Uterus (tissue), 4 donors: ENCODE measurements around the gene PDGFRB. TPM values are rescaled to one million over a fixed set of nuclear protein-coding genes. Genes with fewer than 3 reads are reported as not detected.

ENCODE experiments used
- DNase-seq, 2 donors: peaks; one replicate each; pipeline ENCODE4 v3.0.0-alpha.2; 2019 to 2020
- H3K27ac ChIP-seq, 2 donors: fragments of 200-600 bp; sonication (generic); 1 replicate in 1 of 2; 2 replicates in 1 of 2; pipeline ENCODE4 v1.5.1; 2016 to 2018
- H3K27me3 ChIP-seq, 2 donors: fragments of 200-600 bp; sonication (generic); one replicate each; pipeline ENCODE4 v1.5.1; 2018 to 2019; ENCODE audit warnings: control low read depth in 1 of 2
- H3K36me3 ChIP-seq, 2 donors: fragments of 200-600 bp; sonication (generic); one replicate each; pipeline ENCODE4 v1.5.1; 2019; ENCODE audit warnings: control low read depth in 1 of 2
- H3K4me1 ChIP-seq, 2 donors: fragments of 200-600 bp; sonication (generic); one replicate each; pipeline ENCODE4 v1.5.1; 2018 to 2019; ENCODE audit warnings: control low read depth in 1 of 2
- H3K4me3 ChIP-seq, 2 donors: fragments of 200-600 bp; sonication (generic); 1 replicate in 1 of 2; 2 replicates in 1 of 2; pipeline ENCODE4 v1.5.1; 2018 to 2019; ENCODE audit warnings: mild to moderate bottlenecking in 1 of 2
- H3K9me3 ChIP-seq, 2 donors: fragments of 200-600 bp; sonication (generic); one replicate each; pipeline ENCODE4 v1.5.1; 2019; ENCODE audit warnings: control low read depth in 1 of 2
- CTCF ChIP-seq, 4 experiments: fragments of 200-600 bp in 2 of 4; fragments of 450-650 bp in 2 of 4; sonication (generic) in 2 of 4; IDR thresholded peaks; one replicate each; pipeline ENCODE4 v1.5.1; 2016 to 2019; ENCODE audit warnings: antibody characterized with exemption in 4 of 4, mild to moderate bottlenecking in 2 of 4, moderate library complexity in 1 of 4
- POLR2A ChIP-seq, 2 donors: fragments of 450-650 bp; IDR thresholded peaks; one replicate each; pipeline ENCODE4 v1.6.1; 2016; ENCODE audit warnings: antibody characterized with exemption in 2 of 2, mild to moderate bottlenecking in 1 of 2, moderate library complexity in 1 of 2
- intact Hi-C: fragments of 100-400 bp; cut with DNase I; formaldehyde crosslinking; loops from one replicate; pipeline ENCODE4 v1.15.1; 2023; ENCODE audit warnings: low total_unique reads
- total RNA-seq, 4 donors: library from RNA; depleted of rRNA in 3 of 4; stranded (reverse); fragments of >200 nt in 3 of 4; gene quantifications; one replicate each; pipeline versions ENCODE4 v1.1.0 to v1.2.4, GENCODE V29; 2014 to 2023
- donor health status: DM: yes; HTN: yes; CAD: no.

PDGFRB gene
- total RNA-seq, 4 donors from 2014 or later = 60.2 to 378 (median 235) TPM

- intact Hi-C loops = loop anchor here (10.0 kb wide), 1 partner anchor 54 kb away; no protein-coding TSS in a partner anchor
Observed at GRCh38 chr5:150108711-150109514, 46.7 kb downstream of the PDGFRB start.

GRCh38 chr5:150107909-150108447, 47.7 kb downstream of the PDGFRB start:
- no peaks in the 10 kb centered on the region for H3K9me3 ChIP-seq
- H3K27me3 ChIP-seq = no peaks in the 10 kb centered on the region
- no peaks in the 10 kb centered on the region for H3K4me1 ChIP-seq
- H3K4me3 ChIP-seq = no peak overlapping the region
- DNase-seq = no peak
- no peaks in the 10 kb centered on the region for H3K36me3 ChIP-seq
- intact Hi-C loops = loop anchor here (10.0 kb wide), 1 partner anchor 53 kb away; no protein-coding TSS in a partner anchor
- TF ChIP-seq CTCF (IDR thresholded peaks at IDR 0.05) (no peak), POLR2A (IDR thresholded peaks at IDR 0.05) (no peak)
- H3K27ac ChIP-seq = no peak overlapping the region

More at GRCh38 chr5:150108711-150109514, 46.7 kb downstream of the PDGFRB start:
- Histone ChIP-seq H3K27me3 (no peaks in the 10 kb centered on the region), H3K4me3 (no peak overlapping the region), H3K9me3 (no peaks in the 10 kb centered on the region), H3K27ac (no peak overlapping the region), H3K36me3 (no peaks in the 10 kb centered on the region), H3K4me1 (no peaks in the 10 kb centered on the region)
- peak in 1 of 2 donors; percentile 14 for DNase-seq
- TF ChIP-seq CTCF (IDR thresholded peaks at IDR 0.05) (no peak), POLR2A (IDR thresholded peaks at IDR 0.05) (no peak)

GRCh38 chr5:150106674-150107426, 48.8 kb downstream of the PDGFRB start:
- H3K9me3 ChIP-seq = no peaks in the 10 kb centered on the region
- no peaks in the 10 kb centered on the region for H3K27me3 ChIP-seq
- intact Hi-C loops = loop anchor here (10.0 kb wide), 1 partner anchor 52 kb away; no protein-coding TSS in a partner anchor
- no peak overlapping the region for H3K27ac ChIP-seq
- TF ChIP-seq POLR2A (IDR thresholded peaks at IDR 0.05) = no peak
- no peak for TF ChIP-seq CTCF (IDR thresholded peaks at IDR 0.05)
- no peaks in the 10 kb centered on the region for H3K4me1 ChIP-seq
- no peak overlapping the region for H3K4me3 ChIP-seq
- no peak for DNase-seq
- H3K36me3 ChIP-seq = no peaks in the 10 kb centered on the region

GRCh38 chr5:150105928-150106615, 49.6 kb downstream of the PDGFRB start:
- DNase-seq = no peak
- H3K27me3 ChIP-seq = no peaks in the 10 kb centered on the region
- TF ChIP-seq CTCF (IDR thresholded peaks at IDR 0.05) (no peak), POLR2A (IDR thresholded peaks at IDR 0.05) (no peak)
- no peak overlapping the region for H3K4me3 ChIP-seq
- intact Hi-C loops = loop anchor here (10.0 kb wide), 1 partner anchor 51 kb away; no protein-coding TSS in a partner anchor
- H3K4me1 ChIP-seq = no peaks in the 10 kb centered on the region
- H3K36me3 ChIP-seq = no peaks in the 10 kb centered on the region
- H3K27ac ChIP-seq = no peak overlapping the region
- H3K9me3 ChIP-seq = no peaks in the 10 kb centered on the region
